Muscle layer of duodenum (tissue), 2 donors: ENCODE results near the gene TNIK.
"Not testable (repeated sequence)": the region's sequence is repeated elsewhere in the genome, so short reads cannot be mapped to it uniquely, and the experiment has no call there.

Source experiments
- H3K27ac ChIP-seq: one replicate; pipeline ENCODE4 v1.7.0; 2013; ENCODE audit warnings: mild to moderate bottlenecking, low read length
- H3K27me3 ChIP-seq: one replicate; pipeline ENCODE4 v1.7.0; 2013; ENCODE audit warnings: low read depth, mild to moderate bottlenecking, control low read depth, low read length
- H3K36me3 ChIP-seq, 2 donors: one replicate each; pipeline ENCODE4 v1.7.0; 2013; ENCODE audit warnings: low read length in 2 of 2, control low read depth in 1 of 2, mild to moderate bottlenecking in 1 of 2; ENCODE audit not compliant: insufficient read depth in 2 of 2, control insufficient read depth in 1 of 2
- H3K4me1 ChIP-seq, 2 donors: one replicate each; pipeline ENCODE4 v1.7.0; 2013; ENCODE audit warnings: low read length in 2 of 2, mild to moderate bottlenecking in 2 of 2, control low read depth in 1 of 2, moderate library complexity in 1 of 2; ENCODE audit not compliant: insufficient read depth in 2 of 2, control insufficient read depth in 1 of 2
- H3K4me3 ChIP-seq, 2 donors: one replicate each; pipeline ENCODE4 v1.7.0; 2013; ENCODE audit warnings: low read length in 2 of 2, low read depth in 1 of 2, mild to moderate bottlenecking in 1 of 2
- H3K9me3 ChIP-seq, 2 donors: one replicate each; pipeline ENCODE4 v1.7.0; 2013; ENCODE audit warnings: low read length in 2 of 2, control low read depth in 1 of 2, mild to moderate bottlenecking in 1 of 2; ENCODE audit not compliant: control insufficient read depth in 1 of 2
- donor health status: healthy.

Gene TNIK

DNA sequence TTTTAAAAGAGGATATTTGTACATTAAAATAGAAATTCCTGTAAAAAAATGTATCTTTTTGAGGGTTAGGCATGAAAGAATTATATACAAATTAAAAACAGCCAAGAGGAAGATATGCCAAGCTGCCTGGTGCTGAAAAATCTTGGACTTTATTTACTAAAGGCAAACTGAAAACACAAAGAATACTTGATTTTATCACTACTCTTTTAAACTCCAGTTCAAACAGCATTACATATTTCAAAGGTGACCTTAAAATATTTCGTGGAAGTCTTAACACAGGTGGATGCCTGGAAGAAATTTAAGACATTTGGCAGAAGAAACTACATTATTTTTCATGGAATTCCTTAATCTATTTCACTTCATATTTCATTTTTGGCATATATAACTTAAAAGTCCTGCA is 332.6 kb downstream of the TNIK start:
- no peak overlapping the region for H3K27ac ChIP-seq
- peaks cover 8 to 9% of the 10 kb centered on the region in 2 donors for H3K36me3 ChIP-seq
- no peaks in the 10 kb centered on the region for H3K27me3 ChIP-seq
- no peak overlapping the region for H3K4me3 ChIP-seq
- H3K9me3 ChIP-seq, result no peaks in the 10 kb centered on the region
- H3K4me1 ChIP-seq, result no peaks in the 10 kb centered on the region

DNA sequence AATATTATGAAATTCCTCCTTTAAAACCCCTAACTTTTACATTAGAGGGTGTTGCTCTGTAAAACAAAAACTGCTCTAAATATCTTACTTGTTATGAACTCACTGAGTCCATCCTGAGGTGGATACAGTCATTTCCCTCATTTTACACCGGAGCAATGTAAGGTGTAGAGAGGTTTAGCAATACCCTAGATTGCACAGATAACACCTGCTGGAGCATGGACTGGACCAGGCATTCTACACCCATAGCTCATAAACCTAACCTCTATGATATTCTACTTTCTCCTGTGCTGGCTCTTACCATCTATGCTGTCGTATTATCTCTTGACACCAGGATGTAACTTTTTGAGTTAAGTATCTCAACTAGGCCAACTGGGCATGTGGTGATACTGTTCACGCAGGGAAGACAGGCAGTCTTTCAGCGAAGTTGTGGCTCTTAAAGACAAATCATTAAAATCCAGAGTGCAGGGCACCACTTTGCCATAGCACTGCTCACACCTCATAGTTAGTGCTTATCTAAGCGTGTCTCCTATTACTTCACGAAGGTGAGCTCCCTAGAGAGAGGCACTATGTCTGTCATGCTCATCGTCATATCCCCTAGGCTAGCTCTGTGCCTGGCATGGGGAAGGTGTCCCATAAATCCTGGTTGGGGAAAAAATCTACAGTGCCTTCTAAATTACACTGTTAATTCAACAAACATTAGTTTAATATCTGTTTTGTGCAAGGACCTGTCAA is 333.6 kb downstream of the TNIK start:
- peaks cover 9 to 18% of the 10 kb centered on the region in 2 donors for H3K36me3 ChIP-seq
- H3K4me3 ChIP-seq, result no peak overlapping the region
- H3K4me1 ChIP-seq, result no peaks in the 10 kb centered on the region
- no peak overlapping the region for H3K27ac ChIP-seq
- H3K9me3 ChIP-seq, result no peaks in the 10 kb centered on the region
- no peaks in the 10 kb centered on the region for H3K27me3 ChIP-seq

DNA sequence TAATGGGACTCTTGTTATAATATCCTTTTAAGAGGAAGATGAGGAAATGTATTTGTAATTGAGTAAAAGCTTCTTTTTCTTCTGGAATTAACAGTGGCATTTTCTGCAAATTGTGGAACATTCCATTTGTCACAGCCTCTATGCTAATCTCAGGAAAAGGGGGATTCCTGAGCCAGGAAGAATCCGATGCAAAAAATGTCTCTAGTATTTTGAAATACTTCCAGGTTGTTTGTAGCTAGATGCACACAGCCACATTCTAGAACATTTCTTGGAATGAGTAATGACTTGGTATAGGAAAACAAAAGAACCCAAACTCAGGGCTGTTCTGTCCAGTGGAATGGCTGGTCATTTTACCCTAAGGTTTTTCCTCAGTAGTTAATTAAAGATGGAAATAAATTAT is 335.2 kb downstream of the TNIK start:
- Histone ChIP-seq H3K27ac (no peak overlapping the region), H3K4me1 (no peaks in the 10 kb centered on the region), H3K9me3 (no peaks in the 10 kb centered on the region)

DNA sequence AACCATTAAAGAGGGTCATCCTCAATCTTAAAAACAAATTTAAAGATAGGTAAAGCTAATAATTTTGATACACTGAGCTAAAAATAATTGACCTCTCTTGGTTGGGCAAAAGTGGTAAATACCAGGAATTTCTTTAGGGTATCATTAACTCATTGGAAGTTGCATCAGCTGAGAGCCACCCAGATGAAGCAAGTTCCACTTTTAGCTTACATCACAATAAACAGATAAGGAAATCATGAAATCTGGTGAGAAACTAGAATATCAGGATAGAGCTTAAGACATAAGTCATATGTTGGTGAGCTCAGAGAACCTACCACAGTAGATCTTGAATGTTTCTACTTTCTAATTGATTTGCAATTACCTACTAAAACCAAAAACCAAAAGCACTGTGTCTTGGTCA is 336.3 kb downstream of the TNIK start:
- no peak overlapping the region for H3K27ac ChIP-seq
- no peaks in the 10 kb centered on the region for H3K27me3 ChIP-seq
- peaks cover 9 to 30% of the 10 kb centered on the region in 2 donors for H3K36me3 ChIP-seq
- no peak overlapping the region for H3K4me3 ChIP-seq
- no peaks in the 10 kb centered on the region for H3K9me3 ChIP-seq
- H3K4me1 ChIP-seq, result no peaks in the 10 kb centered on the region

More for the DNA sequence above, 335.2 kb downstream of the TNIK start:
- Histone ChIP-seq H3K36me3 (peaks cover 9 to 27% of the 10 kb centered on the region in 2 donors), H3K27me3 (no peaks in the 10 kb centered on the region), H3K4me3 (no peak overlapping the region)

DNA sequence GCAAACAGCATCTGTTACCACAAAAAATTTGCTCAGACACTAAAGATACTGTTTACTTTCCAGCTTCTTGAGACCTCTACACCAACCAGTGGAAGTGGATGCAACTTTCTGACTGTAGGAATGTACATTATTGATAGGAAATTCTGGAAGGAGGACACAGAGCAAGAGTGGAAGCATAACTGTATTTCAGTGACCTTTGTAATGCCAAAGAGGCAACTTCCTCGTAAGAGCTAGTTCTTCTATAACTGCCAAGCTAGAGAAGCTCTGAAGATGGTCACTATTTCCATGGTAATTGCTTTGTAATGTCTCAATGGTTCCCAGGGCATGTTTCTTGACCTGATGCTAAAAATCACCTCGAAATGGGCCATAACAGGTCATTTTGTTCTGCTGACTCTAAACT is 337.3 kb downstream of the TNIK start:
- no peaks in the 10 kb centered on the region for H3K27me3 ChIP-seq
- no peaks in the 10 kb centered on the region for H3K4me1 ChIP-seq
- no peak overlapping the region for H3K27ac ChIP-seq
- H3K9me3 ChIP-seq, result no peaks in the 10 kb centered on the region
- H3K4me3 ChIP-seq, result no peak overlapping the region
- peaks cover 9 to 30% of the 10 kb centered on the region in 2 donors for H3K36me3 ChIP-seq

DNA sequence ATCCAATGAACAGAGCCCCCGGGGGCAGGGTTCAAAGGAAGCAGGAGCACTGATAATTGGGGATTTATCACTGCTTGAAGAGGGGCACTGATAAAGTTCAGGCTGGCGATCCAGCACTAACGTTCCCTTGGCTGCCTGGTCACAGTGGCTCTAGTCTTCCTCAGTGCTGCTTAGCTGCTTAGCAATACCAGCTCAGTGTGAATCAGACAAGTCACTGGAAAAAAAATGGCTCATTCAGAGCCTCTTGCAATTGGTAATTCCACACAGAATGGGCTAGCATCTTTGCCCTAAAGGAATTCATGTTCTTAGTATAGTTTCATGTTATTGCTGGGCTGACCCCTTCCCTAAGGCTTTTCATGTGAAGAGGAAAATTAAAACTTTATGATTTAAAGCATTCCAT is 338.0 kb downstream of the TNIK start:
- Histone ChIP-seq H3K27ac (no peak overlapping the region), H3K4me1 (no peaks in the 10 kb centered on the region), H3K36me3 (peaks cover 9 to 30% of the 10 kb centered on the region in 2 donors), H3K27me3 (no peaks in the 10 kb centered on the region), H3K4me3 (no peak overlapping the region), H3K9me3 (no peaks in the 10 kb centered on the region)

DNA sequence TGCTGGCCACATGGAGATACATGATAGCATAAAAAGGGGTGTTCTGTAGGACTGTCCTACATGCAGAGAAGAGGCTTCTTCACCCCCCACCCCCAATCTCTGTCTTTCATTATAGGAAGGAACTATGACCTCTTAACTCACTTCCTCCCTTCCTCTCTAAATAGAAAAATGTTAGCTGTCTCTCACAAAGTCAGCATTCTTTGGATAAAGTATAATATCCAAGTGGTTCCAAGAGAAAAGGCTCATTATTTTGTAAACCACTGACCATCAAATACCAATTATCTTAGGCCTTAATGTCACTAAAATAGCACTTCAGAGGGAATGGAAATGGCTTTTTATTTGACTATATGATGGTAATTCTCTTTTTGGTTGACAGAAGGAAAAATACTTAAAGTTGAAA is 338.4 kb downstream of the TNIK start:
- H3K4me1 ChIP-seq, result no peaks in the 10 kb centered on the region
- no peaks in the 10 kb centered on the region for H3K27me3 ChIP-seq
- H3K9me3 ChIP-seq, result no peaks in the 10 kb centered on the region
- H3K27ac ChIP-seq, result no peak overlapping the region
- peaks cover 9 to 30% of the 10 kb centered on the region in 2 donors for H3K36me3 ChIP-seq
- no peak overlapping the region for H3K4me3 ChIP-seq

DNA sequence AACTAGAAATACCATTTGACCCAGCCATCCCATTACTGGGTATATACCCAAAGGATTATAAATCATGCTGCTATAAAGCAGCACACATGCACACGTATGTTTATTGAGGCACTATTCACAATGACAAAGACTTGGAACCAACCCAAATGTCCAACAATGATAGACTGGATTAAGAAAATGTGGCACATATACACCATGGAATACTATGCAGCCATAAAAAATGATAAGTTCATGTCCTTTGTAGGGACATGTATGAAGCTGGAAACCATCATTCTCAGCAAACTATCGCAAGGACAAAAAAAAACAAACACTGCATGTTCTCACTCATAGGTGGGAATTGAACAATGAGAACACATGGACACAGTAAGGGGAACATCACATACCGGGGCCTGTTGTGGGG is 340.8 kb downstream of the TNIK start:
- H3K36me3 ChIP-seq, result peaks cover 9 to 30% of the 10 kb centered on the region in 2 donors
- H3K27ac ChIP-seq, H3K9me3 ChIP-seq, H3K27me3 ChIP-seq, H3K4me1 ChIP-seq, H3K4me3 ChIP-seq: not testable (repeated sequence)

DNA sequence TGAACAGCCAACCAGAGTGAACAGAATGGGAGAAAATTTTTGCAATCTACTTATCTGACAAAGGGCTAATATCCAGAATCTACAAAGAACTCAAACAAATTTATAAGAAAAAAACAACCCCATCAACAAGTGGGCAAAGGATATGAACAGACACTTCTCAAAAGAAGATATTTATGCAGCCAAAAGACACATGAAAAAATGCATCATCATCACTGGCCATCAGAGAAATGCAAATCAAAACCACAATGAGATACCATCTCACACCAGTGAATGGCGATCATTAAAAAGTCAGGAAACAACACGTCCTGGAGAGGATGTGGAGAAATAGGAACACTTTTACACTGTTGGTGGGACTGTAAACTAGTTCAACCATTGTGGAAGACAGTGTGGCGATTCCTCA is 341.2 kb downstream of the TNIK start:
- not testable (repeated sequence) for H3K27ac ChIP-seq, H3K27me3 ChIP-seq

DNA sequence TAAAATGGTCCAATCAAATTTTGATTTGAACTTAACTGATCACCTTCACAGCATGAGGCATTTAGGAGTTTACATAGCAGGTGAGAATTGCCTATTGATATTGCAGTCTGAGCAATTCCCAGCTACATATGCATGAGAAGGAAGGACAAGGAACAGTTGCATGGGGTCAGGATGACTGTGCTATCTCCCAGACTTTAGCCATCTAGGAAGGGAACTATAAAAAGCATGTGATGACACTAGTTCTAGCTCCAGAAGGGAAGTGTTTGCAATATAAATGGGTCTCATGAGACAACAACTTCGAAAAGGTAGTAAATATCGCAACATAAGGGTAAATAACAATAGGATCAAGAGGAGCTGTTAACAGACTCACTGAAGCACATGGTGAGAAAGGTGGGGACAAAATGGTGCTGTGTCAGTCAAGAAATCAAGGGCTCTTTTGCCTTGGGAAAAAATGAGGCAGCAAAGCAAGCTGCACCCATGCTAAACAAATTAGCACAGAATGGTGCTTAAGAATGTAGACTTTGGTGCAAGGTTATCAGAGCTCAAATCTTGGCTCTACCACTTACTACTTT is 343.3 kb downstream of the TNIK start:
- Histone ChIP-seq H3K36me3 (peaks cover 0 to 13% of the 10 kb centered on the region in 2 donors), H3K9me3 (no peaks in the 10 kb centered on the region), H3K27me3 (no peaks in the 10 kb centered on the region), H3K27ac (no peak overlapping the region), H3K4me3 (no peak overlapping the region), H3K4me1 (no peaks in the 10 kb centered on the region)

More for the DNA sequence above, 341.2 kb downstream of the TNIK start:
- not testable (repeated sequence) for H3K4me1 ChIP-seq, H3K9me3 ChIP-seq, H3K4me3 ChIP-seq
- H3K36me3 ChIP-seq, result peaks cover 9 to 30% of the 10 kb centered on the region in 2 donors

DNA sequence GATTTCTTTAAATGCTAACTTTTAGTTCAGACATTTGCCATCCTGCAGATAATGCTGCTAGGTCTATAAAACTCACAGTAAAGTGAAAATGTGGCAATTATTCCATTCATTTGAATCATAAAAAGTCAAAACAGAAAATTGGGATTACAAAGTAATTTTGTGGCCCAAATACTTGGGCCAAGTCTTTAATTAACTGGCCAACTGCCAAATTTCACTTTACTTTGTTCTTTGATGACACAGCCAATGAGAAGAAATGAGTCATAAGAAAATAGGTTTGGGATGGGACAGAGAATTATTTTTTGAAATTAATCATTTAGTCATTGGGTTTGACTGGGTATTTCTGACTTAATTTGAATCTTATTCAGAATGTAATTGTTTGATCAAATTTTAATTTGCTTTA is 343.8 kb downstream of the TNIK start:
- Histone ChIP-seq H3K27ac (no peak overlapping the region), H3K4me3 (no peak overlapping the region), H3K9me3 (no peaks in the 10 kb centered on the region), H3K27me3 (no peaks in the 10 kb centered on the region), H3K4me1 (no peaks in the 10 kb centered on the region), H3K36me3 (peaks cover 0 to 10% of the 10 kb centered on the region in 2 donors)

DNA sequence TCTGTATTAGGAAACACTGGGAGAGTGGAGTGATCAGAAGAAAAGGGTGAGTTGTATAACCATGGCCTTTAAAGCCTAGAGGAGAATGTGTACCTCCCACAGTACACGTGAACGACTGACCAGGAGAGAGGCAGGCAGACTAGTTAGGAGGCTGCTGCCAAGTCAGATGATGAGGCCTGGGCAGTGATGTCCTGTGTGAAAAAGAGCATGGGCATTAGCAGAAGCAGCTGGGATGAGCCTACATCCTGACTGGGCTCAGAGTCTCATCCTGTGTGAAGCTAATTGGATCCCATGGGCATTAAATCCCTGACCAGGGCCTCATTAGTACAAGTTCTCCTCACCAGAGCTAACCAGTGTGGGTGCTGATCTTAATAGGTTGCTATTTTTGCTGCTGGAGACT is 344.5 kb downstream of the TNIK start:
- H3K27me3 ChIP-seq, result no peaks in the 10 kb centered on the region
- no peak overlapping the region for H3K27ac ChIP-seq
- H3K9me3 ChIP-seq, result no peaks in the 10 kb centered on the region
- H3K4me1 ChIP-seq, result no peaks in the 10 kb centered on the region
- H3K4me3 ChIP-seq, result no peak overlapping the region
- peaks cover 0 to 6% of the 10 kb centered on the region in 2 donors for H3K36me3 ChIP-seq
